Measurements from ENCODE around the gene S1PR5.

S1PR5 gene

DNA sequence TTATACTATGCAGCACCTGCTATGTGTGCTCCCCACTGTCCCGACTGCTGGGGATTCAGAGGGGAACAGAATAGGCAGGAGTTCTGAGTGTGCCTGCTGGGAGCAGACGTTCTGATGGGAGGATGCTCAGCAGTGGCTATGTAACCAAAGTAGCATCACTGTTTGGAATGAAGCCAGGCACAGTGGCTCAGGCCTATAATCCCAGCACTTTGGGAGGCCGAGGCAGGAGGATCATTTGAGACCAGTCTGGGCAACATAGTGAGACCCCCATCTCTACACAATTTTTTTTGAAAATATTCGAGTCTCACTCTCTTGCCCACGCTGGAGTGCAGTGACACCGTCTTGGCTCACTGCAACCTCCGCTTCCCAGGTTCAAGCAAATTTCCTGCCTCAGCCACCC is 32.5 kb upstream of the S1PR5 start:
- H3K36me3 ChIP-seq (replicated peaks) = peaks cover 43% of the 10 kb centered on the region
- in situ Hi-C loops (cut with HindIII; ENCODE audit: low pct_ligation_motif_present, low sequenced_read_pairs) = no loop called here
- H3K4me3 ChIP-seq (ENCODE audit: low read depth, low read length) = no peak overlapping the region
- DNase-seq = no peak
- no peaks in the 10 kb centered on the region for H3K27me3 ChIP-seq (replicated peaks)
- TF ChIP-seq, protein P1, sequence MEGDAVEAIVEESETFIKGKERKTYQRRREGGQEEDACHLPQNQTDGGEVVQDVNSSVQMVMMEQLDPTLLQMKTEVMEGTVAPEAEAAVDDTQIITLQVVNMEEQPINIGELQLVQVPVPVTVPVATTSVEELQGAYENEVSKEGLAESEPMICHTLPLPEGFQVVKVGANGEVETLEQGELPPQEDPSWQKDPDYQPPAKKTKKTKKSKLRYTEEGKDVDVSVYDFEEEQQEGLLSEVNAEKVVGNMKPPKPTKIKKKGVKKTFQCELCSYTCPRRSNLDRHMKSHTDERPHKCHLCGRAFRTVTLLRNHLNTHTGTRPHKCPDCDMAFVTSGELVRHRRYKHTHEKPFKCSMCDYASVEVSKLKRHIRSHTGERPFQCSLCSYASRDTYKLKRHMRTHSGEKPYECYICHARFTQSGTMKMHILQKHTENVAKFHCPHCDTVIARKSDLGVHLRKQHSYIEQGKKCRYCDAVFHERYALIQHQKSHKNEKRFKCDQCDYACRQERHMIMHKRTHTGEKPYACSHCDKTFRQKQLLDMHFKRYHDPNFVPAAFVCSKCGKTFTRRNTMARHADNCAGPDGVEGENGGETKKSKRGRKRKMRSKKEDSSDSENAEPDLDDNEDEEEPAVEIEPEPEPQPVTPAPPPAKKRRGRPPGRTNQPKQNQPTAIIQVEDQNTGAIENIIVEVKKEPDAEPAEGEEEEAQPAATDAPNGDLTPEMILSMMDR (IDR thresholded peaks at IDR 0.05; ENCODE audit: low read depth, low read length, missing control alignments) = no peak
- no peak overlapping the region for H3K27ac ChIP-seq

DNA sequence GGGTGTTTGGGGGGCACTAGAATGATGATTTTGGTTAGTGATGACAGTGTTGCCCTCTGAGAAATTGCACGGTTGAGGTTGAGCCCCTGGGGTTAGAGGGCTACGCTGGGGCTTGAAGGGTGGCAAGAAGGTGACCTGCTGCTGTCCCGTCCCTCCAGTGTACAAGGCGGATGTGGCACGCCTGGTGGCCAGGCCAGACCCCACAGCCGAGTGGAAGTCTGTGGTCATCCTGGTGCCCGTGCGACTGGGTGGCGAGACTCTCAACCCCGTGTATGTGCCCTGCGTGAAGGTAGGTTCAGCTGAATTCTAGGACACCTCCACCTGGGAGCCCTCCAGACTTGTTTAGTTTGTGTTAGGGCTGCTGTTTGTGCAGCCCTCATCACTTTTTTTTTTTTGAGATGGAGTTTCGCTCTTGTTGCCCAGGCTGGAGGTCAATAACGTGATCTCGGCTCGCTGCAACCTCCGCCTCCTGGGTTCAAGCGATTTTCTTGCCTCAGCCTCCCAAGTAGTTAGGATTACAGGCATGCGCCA is 31.6 kb upstream of the S1PR5 start:
- TF ChIP-seq, protein P1 (IDR thresholded peaks at IDR 0.05; ENCODE audit: low read depth, low read length, missing control alignments) = no peak
- no peak for DNase-seq
- in situ Hi-C loops (cut with HindIII; ENCODE audit: low pct_ligation_motif_present, low sequenced_read_pairs) = no loop called here
- Histone ChIP-seq H3K36me3 (replicated peaks) (peaks cover 34% of the 10 kb centered on the region), H3K27ac (no peak overlapping the region), H3K27me3 (replicated peaks) (no peaks in the 10 kb centered on the region), H3K4me3 (ENCODE audit: low read depth, low read length) (no peak overlapping the region)

DNA sequence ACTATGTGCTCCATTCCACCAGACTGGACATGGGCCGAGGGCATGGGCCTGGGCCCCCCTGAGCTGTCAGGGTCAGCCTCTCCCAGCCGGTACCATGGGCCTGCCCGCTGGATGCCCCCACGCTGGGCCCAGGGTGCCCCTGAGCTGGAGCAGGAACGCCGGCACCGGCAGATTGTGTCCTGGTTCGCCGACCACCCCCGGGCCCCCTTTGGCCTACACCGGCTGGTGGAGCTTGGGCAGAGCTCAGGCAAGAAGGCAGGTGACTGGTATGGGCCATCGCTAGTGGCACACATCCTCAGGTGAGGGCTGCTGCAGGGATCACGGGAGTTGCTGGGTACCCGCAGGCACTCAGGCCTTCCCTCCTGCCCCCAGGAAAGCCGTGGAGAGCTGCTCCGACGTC is 29.6 kb upstream of the S1PR5 start:
- Histone ChIP-seq H3K36me3 (replicated peaks) (peaks cover 14% of the 10 kb centered on the region), H3K4me3 (ENCODE audit: low read depth, low read length) (no peak overlapping the region), H3K27ac (no peak overlapping the region), H3K27me3 (replicated peaks) (no peaks in the 10 kb centered on the region)
- in situ Hi-C loops (cut with HindIII; ENCODE audit: low pct_ligation_motif_present, low sequenced_read_pairs) = no loop called here
- no peak for DNase-seq
- TF ChIP-seq, protein P1 (IDR thresholded peaks at IDR 0.05; ENCODE audit: low read depth, low read length, missing control alignments) = no peak

DNA sequence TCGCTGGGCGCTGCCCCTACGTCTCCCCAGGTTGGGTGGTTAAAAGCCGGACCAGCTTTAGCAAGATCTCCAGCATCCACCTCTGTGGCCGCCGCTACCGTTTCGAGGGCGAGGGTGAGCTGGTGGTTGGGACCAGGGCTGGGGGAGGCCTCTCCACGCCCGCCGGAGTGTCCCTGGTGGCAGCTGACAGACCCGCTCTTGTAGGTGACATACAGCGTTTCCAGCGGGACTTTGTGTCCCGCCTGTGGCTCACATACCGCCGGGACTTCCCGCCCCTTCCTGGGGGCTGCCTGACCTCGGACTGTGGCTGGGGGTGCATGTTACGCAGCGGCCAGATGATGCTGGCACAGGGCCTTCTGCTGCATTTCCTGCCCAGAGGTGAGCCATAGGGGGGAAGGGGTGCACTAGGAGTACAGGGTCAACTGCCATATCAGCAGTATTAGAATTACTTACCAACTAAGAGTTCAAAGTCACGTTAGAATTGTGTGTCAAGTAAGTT is 27.6 kb upstream of the S1PR5 start:
- Histone ChIP-seq H3K4me3 (ENCODE audit: low read depth, low read length) (peak overlapping the region; percentile 74), H3K36me3 (replicated peaks) (peaks cover 10% of the 10 kb centered on the region), H3K27me3 (replicated peaks) (no peaks in the 10 kb centered on the region), H3K27ac (no peak overlapping the region)
- in situ Hi-C loops (cut with HindIII; ENCODE audit: low pct_ligation_motif_present, low sequenced_read_pairs) = no loop called here
- DNase-seq = no peak
- TF ChIP-seq, protein P1 (IDR thresholded peaks at IDR 0.05; ENCODE audit: low read depth, low read length, missing control alignments) = no peak

DNA sequence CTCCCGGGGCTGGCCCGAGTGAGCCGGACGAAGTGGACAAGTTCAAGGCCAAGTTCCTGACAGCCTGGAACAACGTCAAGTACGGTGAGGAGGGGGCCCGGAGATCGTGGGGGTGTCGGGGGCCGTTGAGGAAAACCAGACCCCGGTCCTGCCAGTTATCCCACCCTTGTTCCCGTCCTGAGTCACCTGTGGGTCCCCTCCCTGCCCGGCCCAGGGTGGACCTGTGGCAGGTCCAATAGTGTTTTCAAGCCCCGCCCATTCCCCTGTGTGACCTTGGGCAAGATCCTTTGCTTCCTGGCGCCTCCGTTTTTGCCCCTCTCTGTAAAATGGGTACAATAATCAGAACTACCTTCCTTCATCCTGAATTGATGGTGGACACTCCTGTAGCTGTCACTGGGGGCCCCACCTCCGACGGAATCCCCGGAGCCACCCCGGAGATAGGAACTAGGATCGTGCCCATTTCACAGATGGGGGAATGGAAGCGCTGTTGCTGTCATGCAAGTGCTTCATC is 27.1 kb upstream of the S1PR5 start:
- TF ChIP-seq, protein P1 (IDR thresholded peaks at IDR 0.05; ENCODE audit: low read depth, low read length, missing control alignments) = no peak
- in situ Hi-C loops (cut with HindIII; ENCODE audit: low pct_ligation_motif_present, low sequenced_read_pairs) = no loop called here
- H3K27ac ChIP-seq = peak overlapping the region; percentile 65
- no peak for DNase-seq
- H3K27me3 ChIP-seq (replicated peaks) = no peaks in the 10 kb centered on the region
- peaks cover 7% of the 10 kb centered on the region for H3K36me3 ChIP-seq (replicated peaks)
- peak overlapping the region; percentile 74 for H3K4me3 ChIP-seq (ENCODE audit: low read depth, low read length)

Data from brain microvascular endothelial cell (primary cell).